HEK293 (cell line): ENCODE results near the gene KATNB1.
A peak's percentile ranks its signal among the peaks of the same experiment; 100 is the strongest.

Source experiments
- CTCF ChIA-PET: fragments of 350-600 bp; formaldehyde crosslinking; extraction: SDS; loops from one replicate; lab custom pipeline; 2021; ENCODE audit warnings: antibody characterized with exemption; lab: Yijun Ruan, JAX
- POLR2A ChIA-PET: fragments of 300-600 bp; formaldehyde crosslinking; extraction: SDS; loops from one replicate; lab custom pipeline; 2020; ENCODE audit warnings: antibody characterized with exemption, inconsistent platforms; lab: Yijun Ruan, JAX
- H3K27ac ChIP-seq: fragments of 200-500 bp; sonication (Bioruptor generic); 2 replicates; pipeline ENCODE4 v1.5.1; 2014; ENCODE audit warnings: low read depth, low read length, control low read depth, inconsistent platforms; ENCODE audit errors: extremely low read depth
- H3K36me3 ChIP-seq, 2 experiments: fragments of 200-500 bp in 1 of 2; sonication (Bioruptor generic) in 1 of 2; 1 replicate in 1 of 2; 2 replicates in 1 of 2; pipeline ENCODE4 v1.5.1; 2014 to 2017; ENCODE audit warnings: inconsistent platforms in 2 of 2, low read length in 2 of 2; ENCODE audit not compliant: control insufficient read depth in 2 of 2, insufficient read depth in 1 of 2
- H3K4me1 ChIP-seq: fragments of 200-500 bp; sonication (Bioruptor generic); 2 replicates; pipeline ENCODE4 v1.5.1; 2014; ENCODE audit warnings: mild to moderate bottlenecking, low read length, inconsistent platforms; ENCODE audit not compliant: control insufficient read depth, insufficient read depth
- H3K4me3 ChIP-seq: 2 replicates; pipeline ENCODE4 v1.5.1; 2011; ENCODE audit warnings: low read depth, mild to moderate bottlenecking, control low read depth, low read length, moderate library complexity
- H3K9me3 ChIP-seq: fragments of 200-500 bp; sonication (Bioruptor generic); 2 replicates; pipeline ENCODE4 v1.5.1; 2014; ENCODE audit warnings: low read depth, low read length, inconsistent platforms; ENCODE audit not compliant: control insufficient read depth, insufficient read depth
- EGR2 ChIP-seq: fragments of 450-650 bp; formaldehyde crosslinking; IDR thresholded peaks from 2 replicates; pipeline ENCODE4 v1.5.1; 2016; ENCODE audit warnings: low read depth, missing biosample characterization, missing genetic modification characterization
- GLIS1 ChIP-seq: fragments of 450-650 bp; formaldehyde crosslinking; IDR thresholded peaks from 2 replicates; pipeline ENCODE4 v1.5.1; 2016; ENCODE audit warnings: missing biosample characterization, missing genetic modification characterization
- HOXD13 ChIP-seq: sonication (generic); formaldehyde crosslinking; IDR thresholded peaks from 2 replicates; pipeline ENCODE4 v1.8.0; 2022; ENCODE audit warnings: missing genetic modification reagents, borderline replicate concordance
- KLF10 ChIP-seq: fragments of 450-650 bp; IDR thresholded peaks from 2 replicates; pipeline ENCODE4 v1.5.1; 2018; ENCODE audit warnings: missing biosample characterization, mild to moderate bottlenecking, missing genetic modification characterization
- KLF8 ChIP-seq: fragments of 450-650 bp; formaldehyde crosslinking; IDR thresholded peaks from 2 replicates; pipeline ENCODE4 v1.5.1; 2016; ENCODE audit warnings: missing biosample characterization, missing genetic modification characterization
- PBX3 ChIP-seq: sonication (generic); formaldehyde crosslinking; IDR thresholded peaks from 2 replicates; pipeline ENCODE4 v1.8.1; 2022; ENCODE audit warnings: mild to moderate bottlenecking, moderate library complexity, missing genetic modification reagents
- ZFHX2 ChIP-seq: fragments of 450-650 bp; formaldehyde crosslinking; conservative IDR thresholded peaks from 2 replicates; pipeline ENCODE4 v1.5.1; 2016; ENCODE audit warnings: missing biosample characterization, missing genetic modification characterization
- ZNF157 ChIP-seq: fragments of 450-650 bp; formaldehyde crosslinking; IDR thresholded peaks from 2 replicates; pipeline ENCODE4 v1.5.1; 2016; ENCODE audit warnings: missing biosample characterization, missing genetic modification characterization
- ZNF184 ChIP-seq: fragments of 450-650 bp; IDR thresholded peaks from 2 replicates; pipeline ENCODE4 v1.5.1; 2018; ENCODE audit warnings: missing biosample characterization, mild to moderate bottlenecking, missing genetic modification characterization
- ZNF24 ChIP-seq: fragments of 450-650 bp; formaldehyde crosslinking; IDR thresholded peaks from 2 replicates; pipeline ENCODE4 v1.5.1; 2016; ENCODE audit warnings: missing biosample characterization, missing genetic modification characterization
- ZNF280C ChIP-seq: fragments of 450-650 bp; formaldehyde crosslinking; IDR thresholded peaks from 2 replicates; pipeline ENCODE4 v1.5.1; 2016; ENCODE audit warnings: missing biosample characterization, missing genetic modification characterization
- ZNF37A ChIP-seq: fragments of 450-650 bp; IDR thresholded peaks from 2 replicates; pipeline ENCODE4 v1.5.1; 2018; ENCODE audit warnings: missing biosample characterization, missing genetic modification characterization
- ZNF513 ChIP-seq: fragments of 450-650 bp; IDR thresholded peaks from 2 replicates; pipeline ENCODE4 v1.5.1; 2018; ENCODE audit warnings: missing biosample characterization, missing genetic modification characterization
- ZNF639 ChIP-seq: fragments of 450-650 bp; formaldehyde crosslinking; IDR thresholded peaks from 2 replicates; pipeline ENCODE4 v1.5.1; 2016; ENCODE audit warnings: missing biosample characterization, missing genetic modification characterization
- ZNF645 ChIP-seq: fragments of 450-650 bp; formaldehyde crosslinking; IDR thresholded peaks from 2 replicates; pipeline ENCODE4; 2016; ENCODE audit warnings: missing biosample characterization, missing genetic modification characterization
- ZNF791 ChIP-seq: fragments of 450-650 bp; formaldehyde crosslinking; IDR thresholded peaks from 2 replicates; pipeline ENCODE4 v1.5.1; 2016; ENCODE audit warnings: missing biosample characterization, missing genetic modification characterization
- ZNF792 ChIP-seq: fragments of 450-650 bp; formaldehyde crosslinking; IDR thresholded peaks from 2 replicates; pipeline ENCODE4 v1.5.1; 2016; ENCODE audit warnings: missing biosample characterization, missing genetic modification characterization

The KATNB1 gene

GRCh38 chr16:57754354-57755060 lies 18.9 kb downstream of the KATNB1 start:
- POLR2A ChIA-PET: interaction anchor here (1.2 kb wide), 1 partner anchor 18 kb away, joined by 3 read pairs; no protein-coding TSS in a partner anchor
- H3K9me3 ChIP-seq: no peaks in the 10 kb centered on the region
- TF ChIP-seq ZNF24 (tag by site-specific recombination): no peak
- TF ChIP-seq ZNF280C (tag by site-specific recombination): no peak
- TF ChIP-seq GLIS1 (tag by site-specific recombination): peak; percentile 82
- TF ChIP-seq HOXD13 (CRISPR knock-in tag): no peak
- no peak for TF ChIP-seq ZNF157 (tag by site-specific recombination)
- TF ChIP-seq, all 188 proteins: peak for 1
- Histone ChIP-seq H3K36me3 (peaks cover 0 to 89% of the 10 kb centered on the region in 2 experiments; a peak in 1 of 3 replicates), H3K27ac (no peak overlapping the region), H3K4me3 (no peak overlapping the region), H3K4me1 (no peaks in the 10 kb centered on the region)
- CTCF ChIA-PET: interaction anchor here (0.6 kb wide), 1 partner anchor 101 kb away, joined by 3 read pairs; no protein-coding TSS in a partner anchor

- ChIA-PET POLR2A (interaction anchor here (0.6 kb wide), 1 partner anchor 107 kb away, joined by 6 read pairs; no protein-coding TSS in a partner anchor), CTCF (interaction anchor here (0.6 to 3.3 kb wide), 4 partner anchors 56 to 342 kb away, joined by 3 to 20 read pairs (median 4); no protein-coding TSS in a partner anchor)
- Histone ChIP-seq H3K4me1 (no peaks in the 10 kb centered on the region), H3K36me3 (peaks cover 0 to 88% of the 10 kb centered on the region in 2 experiments; a peak in 1 of 3 replicates), H3K27ac (no peak overlapping the region), H3K4me3 (no peak overlapping the region), H3K9me3 (no peaks in the 10 kb centered on the region)
- TF ChIP-seq ZNF513 (tag by site-specific recombination) (0 out of 2 replicates have a peak, but pooled peaks have one; percentile 44), ZNF791 (tag by site-specific recombination) (no peak), ZFHX2 (tag by site-specific recombination) (peak; percentile 63), EGR2 (tag by site-specific recombination) (peak; percentile 63), ZNF37A (tag by site-specific recombination) (no peak), ZNF639 (tag by site-specific recombination) (no peak)
Observed at GRCh38 chr16:57755061-57755684, 19.6 kb downstream of the KATNB1 start.

- no peak overlapping the region for H3K4me3 ChIP-seq
- ChIA-PET CTCF (interaction anchor here (0.6 to 3.3 kb wide), 15 partner anchors 8 to 366 kb away, joined by 3 to 20 read pairs (median 3); no protein-coding TSS in a partner anchor), POLR2A (interaction anchor here (0.6 kb wide), 1 partner anchor 106 kb away, joined by 6 read pairs; no protein-coding TSS in a partner anchor)
- H3K9me3 ChIP-seq: no peaks in the 10 kb centered on the region
- H3K27ac ChIP-seq: no peak overlapping the region
- H3K36me3 ChIP-seq: peaks cover 0 to 91% of the 10 kb centered on the region in 2 experiments; a peak in 1 of 3 replicates
- H3K4me1 ChIP-seq: no peaks in the 10 kb centered on the region
- no peak for TF ChIP-seq HOXD13 (CRISPR knock-in tag)
- no peak for TF ChIP-seq KLF10 (tag by site-specific recombination)
- TF ChIP-seq ZNF645: no peak
- TF ChIP-seq ZNF792 (tag by site-specific recombination): no peak
- no peak for TF ChIP-seq ZNF184
- no peak for TF ChIP-seq PBX3 (CRISPR knock-in tag)
- TF ChIP-seq KLF8 (tag by site-specific recombination): 0 out of 2 replicates have a peak, but pooled peaks have one; percentile 13
Observed at GRCh38 chr16:57755726-57756423, 20.3 kb downstream of the KATNB1 start.
